Esophagus (tissue), 2 donors: ENCODE results near the gene TBX21. TPM values are rescaled to one million over a fixed set of nuclear protein-coding genes. Genes with fewer than 3 reads are reported as not detected.

Experiments used
- H3K27ac ChIP-seq, 2 donors: one replicate each; pipeline ENCODE4 v1.5.1; 2013; ENCODE audit warnings: low read depth in 2 of 2, mild to moderate bottlenecking in 2 of 2, inconsistent platforms in 1 of 2, low read length in 1 of 2, moderate library complexity in 1 of 2
- H3K27me3 ChIP-seq, 2 donors: one replicate each; pipeline ENCODE4 v1.6.1; 2013; ENCODE audit warnings: low read length in 2 of 2, control low read depth in 1 of 2, mild to moderate bottlenecking in 1 of 2; ENCODE audit not compliant: insufficient read depth in 2 of 2, control insufficient read depth in 1 of 2
- H3K36me3 ChIP-seq, 2 donors: one replicate each; pipeline ENCODE4 v1.6.1; 2013; ENCODE audit warnings: low read length in 1 of 2; ENCODE audit not compliant: control insufficient read depth in 2 of 2, insufficient read depth in 2 of 2
- H3K4me1 ChIP-seq, 2 donors: one replicate each; pipeline ENCODE4 v1.6.1; 2013; ENCODE audit warnings: low read length in 1 of 2; ENCODE audit not compliant: control insufficient read depth in 2 of 2, insufficient read depth in 2 of 2
- H3K4me3 ChIP-seq, 2 donors: one replicate each; pipeline ENCODE4 v1.5.1; 2013; ENCODE audit warnings: low read length in 2 of 2, mild to moderate bottlenecking in 2 of 2, low read depth in 1 of 2, moderate library complexity in 1 of 2
- H3K9me3 ChIP-seq, 2 donors: one replicate each; pipeline ENCODE4 v1.6.1; 2013; ENCODE audit warnings: mild to moderate bottlenecking in 2 of 2, low read depth in 1 of 2, low read length in 1 of 2, moderate library complexity in 1 of 2; ENCODE audit not compliant: control insufficient read depth in 2 of 2, insufficient read depth in 1 of 2
- WGBS, 2 donors: extraction: QIAGEN DNeasy Blood & Tissue Kit; methylation state at CpG; one replicate each; pipeline ENCODE4 v1.1.7; 2013; 5-methylcytosine and 5-hydroxymethylcytosine counted together
- polyA plus RNA-seq, 2 donors: library from polyadenylated mRNA; stranded (reverse); fragments of 200-250 nt; gene quantifications; one replicate each; pipeline ENCODE4 v1.2.3, GENCODE V29; 2013
- donor health status: healthy with polysubstance abuse.
- donor health status: Bipolar disorder and iron deficiency.

Gene TBX21
- polyA plus RNA-seq, 2 donors: 0.18 to 0.24 TPM

- Histone ChIP-seq H3K36me3 (peaks cover 2 to 6% of the 10 kb centered on the region in 2 donors), H3K27me3 (no peaks in the 10 kb centered on the region), H3K4me1 (peaks cover 5 to 9% of the 10 kb centered on the region in 2 donors), H3K9me3 (no peaks in the 10 kb centered on the region), H3K4me3 (no peak overlapping the region), H3K27ac (no peak overlapping the region)
- WGBS, 2 donors: 57 to 59% methylated on average over 6 of the region's 6 CpGs
Observed at GRCh38 chr17:47704736-47705135, 28.3 kb upstream of the TBX21 start.

GRCh38 chr17:47705536-47706530, 27.2 kb upstream of the TBX21 start:
- H3K27ac ChIP-seq: peak overlapping the region in 1 of 2 donors; percentile 6
- WGBS, 2 donors: 59 to 62% methylated on average over 12 of the region's 12 CpGs
- peaks cover 5 to 9% of the 10 kb centered on the region in 2 donors for H3K4me1 ChIP-seq
- no peaks in the 10 kb centered on the region for H3K9me3 ChIP-seq
- H3K4me3 ChIP-seq: no peak overlapping the region
- H3K27me3 ChIP-seq: no peaks in the 10 kb centered on the region
- peaks cover 4 to 5% of the 10 kb centered on the region in 2 donors for H3K36me3 ChIP-seq

GRCh38 chr17:47707056-47707804, 25.8 kb upstream of the TBX21 start:
- no peaks in the 10 kb centered on the region for H3K27me3 ChIP-seq
- no peaks in the 10 kb centered on the region for H3K9me3 ChIP-seq
- no peak overlapping the region for H3K27ac ChIP-seq
- H3K4me3 ChIP-seq: no peak overlapping the region
- peaks cover 3 to 9% of the 10 kb centered on the region in 2 donors for H3K4me1 ChIP-seq
- WGBS, 2 donors: 77 to 80% methylated on average over 4 of the region's 4 CpGs
- H3K36me3 ChIP-seq: peaks cover 4 to 5% of the 10 kb centered on the region in 2 donors

GRCh38 chr17:47707884-47708283, 25.2 kb upstream of the TBX21 start:
- no peak overlapping the region for H3K4me3 ChIP-seq
- 80 to 83% methylated on average over 3 of the region's 3 CpGs for WGBS, 2 donors
- H3K27ac ChIP-seq: no peak overlapping the region
- H3K9me3 ChIP-seq: no peaks in the 10 kb centered on the region
- H3K4me1 ChIP-seq: peaks cover 3 to 7% of the 10 kb centered on the region in 2 donors
- H3K36me3 ChIP-seq: peaks cover 4 to 5% of the 10 kb centered on the region in 2 donors
- no peaks in the 10 kb centered on the region for H3K27me3 ChIP-seq

- Histone ChIP-seq H3K9me3 (no peaks in the 10 kb centered on the region), H3K4me1 (peaks cover 3 to 7% of the 10 kb centered on the region in 2 donors), H3K4me3 (peak overlapping the region in 1 of 2 donors; percentile 40), H3K27me3 (no peaks in the 10 kb centered on the region), H3K36me3 (peaks cover 4 to 5% of the 10 kb centered on the region in 2 donors), H3K27ac (no peak overlapping the region)
- WGBS, 2 donors: 50 to 59% methylated on average over 27 to 31 of the region's 31 CpGs
Observed at GRCh38 chr17:47708312-47708863, 24.6 kb upstream of the TBX21 start.

GRCh38 chr17:47708864-47709541, 24.0 kb upstream of the TBX21 start:
- Histone ChIP-seq H3K36me3 (peaks cover 4 to 5% of the 10 kb centered on the region in 2 donors), H3K4me1 (peaks cover 3 to 7% of the 10 kb centered on the region in 2 donors), H3K4me3 (peak overlapping the region in 1 of 2 donors; percentile 40), H3K9me3 (no peaks in the 10 kb centered on the region), H3K27ac (no peak overlapping the region), H3K27me3 (no peaks in the 10 kb centered on the region)
- 46 to 53% methylated on average over 88 to 89 of the region's 89 CpGs for WGBS, 2 donors

GRCh38 chr17:47709594-47709993, 23.4 kb upstream of the TBX21 start:
- 92% methylated on average over 3 of the region's 3 CpGs for WGBS, 2 donors
- no peak overlapping the region for H3K27ac ChIP-seq
- H3K9me3 ChIP-seq: no peaks in the 10 kb centered on the region
- H3K36me3 ChIP-seq: peaks cover 4 to 5% of the 10 kb centered on the region in 2 donors
- H3K4me3 ChIP-seq: no peak overlapping the region
- no peaks in the 10 kb centered on the region for H3K27me3 ChIP-seq
- peaks cover 3 to 7% of the 10 kb centered on the region in 2 donors for H3K4me1 ChIP-seq

- H3K4me3 ChIP-seq: no peak overlapping the region
- 90 to 92% methylated on average over 15 of the region's 15 CpGs for WGBS, 2 donors
- no peak overlapping the region for H3K27ac ChIP-seq
- no peaks in the 10 kb centered on the region for H3K27me3 ChIP-seq
- H3K9me3 ChIP-seq: no peaks in the 10 kb centered on the region
- peaks cover 2% of the 10 kb centered on the region in 2 donors for H3K36me3 ChIP-seq
- H3K4me1 ChIP-seq: peaks cover 0 to 4% of the 10 kb centered on the region in 2 donors
Observed at GRCh38 chr17:47711366-47712099, 21.5 kb upstream of the TBX21 start.
